RWPE1 (cell line): ENCODE data around the gene ADRB2.

Source experiments
- CTCF ChIA-PET: fragments of 350-600 bp; sonication (Branson Sonifier 250); formaldehyde crosslinking; extraction: SDS; loops from one replicate; lab custom pipeline; 2021; lab: Yijun Ruan, JAX
- POLR2A ChIA-PET: fragments of 400-600 bp; formaldehyde crosslinking; extraction: SDS; loops from one replicate; lab custom pipeline; 2020; ENCODE audit warnings: antibody characterized with exemption; ENCODE audit not compliant: low non-redundant PET; lab: Yijun Ruan, JAX
- DNase-seq: peaks from one replicate; pipeline ENCODE4 v3.0.0; 2012; ENCODE audit warnings: low spot score
- H3K27ac ChIP-seq: fragments of 450-650 bp; 2 replicates; pipeline ENCODE4 v1.5.1; 2017
- TF ChIP-seq, protein P1 (sequence below): fragments of 450-650 bp; conservative IDR thresholded peaks from 2 replicates; pipeline ENCODE4 v1.5.1; 2017; ENCODE audit warnings: low read depth, mild to moderate bottlenecking

ADRB2 gene

GRCh38 chr5:148826053-148826738 is at the start of gene ADRB2:
Gene ADRB2, plus strand, starts transcription at chr5:148826611. Its CDS starts 221 bp downstream, at chr5:148826832.
- DNase-seq, result peak; percentile 97
- H3K27ac ChIP-seq, result peak within 1 kb of the TSS; percentile 99
- CTCF ChIA-PET, result interaction anchor here (0.6 to 1.0 kb wide), 7 partner anchors 70 to 1317 kb away, joined by 3 to 4 read pairs (median 3); no protein-coding TSS in a partner anchor
- TF ChIP-seq, protein P1, sequence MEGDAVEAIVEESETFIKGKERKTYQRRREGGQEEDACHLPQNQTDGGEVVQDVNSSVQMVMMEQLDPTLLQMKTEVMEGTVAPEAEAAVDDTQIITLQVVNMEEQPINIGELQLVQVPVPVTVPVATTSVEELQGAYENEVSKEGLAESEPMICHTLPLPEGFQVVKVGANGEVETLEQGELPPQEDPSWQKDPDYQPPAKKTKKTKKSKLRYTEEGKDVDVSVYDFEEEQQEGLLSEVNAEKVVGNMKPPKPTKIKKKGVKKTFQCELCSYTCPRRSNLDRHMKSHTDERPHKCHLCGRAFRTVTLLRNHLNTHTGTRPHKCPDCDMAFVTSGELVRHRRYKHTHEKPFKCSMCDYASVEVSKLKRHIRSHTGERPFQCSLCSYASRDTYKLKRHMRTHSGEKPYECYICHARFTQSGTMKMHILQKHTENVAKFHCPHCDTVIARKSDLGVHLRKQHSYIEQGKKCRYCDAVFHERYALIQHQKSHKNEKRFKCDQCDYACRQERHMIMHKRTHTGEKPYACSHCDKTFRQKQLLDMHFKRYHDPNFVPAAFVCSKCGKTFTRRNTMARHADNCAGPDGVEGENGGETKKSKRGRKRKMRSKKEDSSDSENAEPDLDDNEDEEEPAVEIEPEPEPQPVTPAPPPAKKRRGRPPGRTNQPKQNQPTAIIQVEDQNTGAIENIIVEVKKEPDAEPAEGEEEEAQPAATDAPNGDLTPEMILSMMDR, result no peak
- POLR2A ChIA-PET, result interaction anchor here (0.6 kb wide), 2 partner anchors 36 to 232 kb away, joined by 3 read pairs; no protein-coding TSS in a partner anchor

- DNase-seq, result peak; percentile 100
Observed at GRCh38 chr5:148776780-148777179, 49.6 kb upstream of the ADRB2 start.

DNA sequence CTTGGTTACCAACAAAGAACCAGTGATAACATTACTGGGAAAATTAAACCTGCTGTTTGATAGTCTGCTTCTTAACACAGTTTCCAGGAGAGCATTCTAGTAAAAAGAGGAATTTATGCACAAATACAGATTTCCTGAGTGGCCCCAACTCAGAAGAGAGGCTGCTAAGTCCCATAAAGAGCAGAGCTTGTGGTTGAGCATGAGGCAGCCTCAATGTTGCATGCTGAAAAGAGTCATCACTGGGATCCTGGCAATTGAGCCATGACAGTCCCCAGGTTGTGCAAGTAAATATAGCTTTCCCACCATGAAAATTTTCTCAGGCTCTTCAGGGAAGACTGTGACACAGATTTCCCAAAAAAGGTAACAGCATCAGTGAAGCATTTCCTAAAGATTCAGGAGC is 47.5 kb upstream of the ADRB2 start:
- ChIA-PET CTCF (interaction anchor here (0.5 to 0.7 kb wide), 3 partner anchors 13 to 207 kb away, joined by 3 to 5 read pairs (median 3); no protein-coding TSS in a partner anchor), POLR2A (no interaction called here)
- DNase-seq, result no peak
- TF ChIP-seq, protein P1, result no peak
- H3K27ac ChIP-seq, result no peak overlapping the region

More at GRCh38 chr5:148776780-148777179, 49.6 kb upstream of the ADRB2 start:
- peak overlapping the region; percentile 62 for H3K27ac ChIP-seq
- TF ChIP-seq, protein P1, result no peak
- POLR2A ChIA-PET, result no interaction called here
- CTCF ChIA-PET, result interaction anchor here (1.1 to 1.7 kb wide), 2 partner anchors 12 to 44 kb away, joined by 3 to 4 read pairs; no protein-coding TSS in a partner anchor

- H3K27ac ChIP-seq, result no peak overlapping the region
- TF ChIP-seq, protein P1, result no peak
- CTCF ChIA-PET, result interaction anchor here (0.5 to 1.8 kb wide), 5 partner anchors 8 to 1220 kb away, joined by 3 to 10 read pairs (median 4); partner anchors contain the start of genes HMGXB3 and TIGD6
- DNase-seq, result no peak
- POLR2A ChIA-PET, result no interaction called here
Observed at GRCh38 chr5:148780711-148781110, 45.7 kb upstream of the ADRB2 start.

DNA sequence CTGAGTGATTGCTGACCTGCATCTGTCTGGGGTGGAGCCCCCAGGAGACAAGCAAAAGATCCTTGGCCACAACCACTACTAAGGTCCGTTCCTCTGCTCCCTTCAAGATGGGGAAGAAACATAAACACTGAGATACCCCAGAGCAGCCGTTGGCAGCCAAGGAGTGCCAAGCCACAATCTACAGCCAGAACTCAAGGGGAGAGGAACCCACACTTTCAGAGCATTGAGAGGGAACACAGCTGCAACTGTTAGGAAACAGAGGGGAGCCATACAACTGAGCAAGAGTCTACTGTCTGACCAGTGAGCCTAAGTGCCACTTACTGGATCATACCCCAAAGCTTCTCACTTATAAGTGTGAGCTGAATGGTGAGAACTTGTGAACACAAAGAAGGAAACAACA is 44.6 kb upstream of the ADRB2 start:
- POLR2A ChIA-PET, result no interaction called here
- CTCF ChIA-PET, result interaction anchor here (0.7 to 1.0 kb wide), 2 partner anchors 9 to 49 kb away, joined by 3 to 5 read pairs; no protein-coding TSS in a partner anchor
- no peak for DNase-seq
- no peak overlapping the region for H3K27ac ChIP-seq
- TF ChIP-seq, protein P1, result no peak

GRCh38 chr5:148785223-148785622 is 41.2 kb upstream of the ADRB2 start:
- no peak overlapping the region for H3K27ac ChIP-seq
- DNase-seq, result no peak
- TF ChIP-seq, protein P1, result no peak
- ChIA-PET CTCF (interaction anchor here (0.7 kb wide), 1 partner anchor 356 kb away, joined by 3 read pairs; the partner anchor contains the start of gene ABLIM3), POLR2A (no interaction called here)
